Measurements from ENCODE around the gene EHBP1L1.

- TF ChIP-seq CTCF (conservative IDR thresholded peaks at IDR 0.05; ENCODE audit: low read depth, low read length) (no peak), EZH2 (IDR thresholded peaks at IDR 0.05; ENCODE audit: low read length, unreplicated experiment) (no peak), EZH2phosphoT487 (IDR thresholded peaks at IDR 0.05; ENCODE audit: borderline replicate concordance, low read length) (no peak)
Observed at GRCh38 chr11:65554842-65555430, 20.9 kb upstream of the EHBP1L1 start.
